ENCODE data around the gene KLF5.
"Not testable (repeated sequence)": the region's sequence is repeated elsewhere in the genome, so short reads cannot be mapped to it uniquely, and the experiment has no call there.

The KLF5 gene

GRCh38 chr13:73090116-73090822, 31.5 kb downstream of the KLF5 start:
- ATAC-seq = no peak

GRCh38 chr13:73090823-73091187, 32.0 kb downstream of the KLF5 start:
- ATAC-seq = no peak

DNA sequence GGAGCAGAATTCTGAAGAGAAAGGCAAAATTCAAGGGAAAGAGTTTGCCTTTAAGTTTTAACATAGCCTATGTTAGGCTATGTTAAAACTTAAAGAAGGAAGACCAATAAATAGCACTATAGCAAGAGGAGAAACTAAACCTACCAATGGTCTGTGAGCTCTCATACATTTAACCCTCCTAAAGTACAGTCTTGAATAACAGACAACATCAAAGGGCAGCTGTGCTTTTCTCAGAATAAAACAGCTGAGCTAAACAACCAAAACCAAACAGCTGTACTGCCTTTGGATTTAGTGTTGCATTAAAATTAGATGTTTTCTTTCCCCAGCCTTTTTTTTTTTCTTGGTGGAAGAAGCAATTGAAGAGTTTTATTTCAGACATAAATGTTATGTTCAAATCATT, 34.0 kb downstream of the KLF5 start:
- ATAC-seq = no peak

DNA sequence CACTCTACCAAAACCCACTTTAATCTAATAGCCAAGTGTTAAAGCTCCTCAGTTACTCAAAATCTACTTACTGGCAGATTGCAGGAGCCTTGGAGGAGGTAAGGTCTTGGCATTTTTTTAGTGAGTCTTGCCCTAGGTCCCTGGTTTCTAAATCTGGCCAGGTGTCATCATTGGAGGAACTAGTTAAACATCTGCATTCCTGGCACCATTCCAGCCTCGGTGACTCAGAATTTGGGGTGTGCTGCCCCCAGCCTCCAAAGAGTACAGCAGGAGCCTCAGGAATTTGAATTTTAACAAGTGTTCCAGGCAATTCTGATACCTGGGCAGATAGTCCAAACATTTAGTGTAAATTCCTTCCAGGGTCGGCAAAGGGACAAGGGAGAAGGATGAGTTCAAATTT, 37.4 kb downstream of the KLF5 start:
- ATAC-seq = no peak

GRCh38 chr13:73096638-73097037, 37.8 kb downstream of the KLF5 start:
- no peak for ATAC-seq

GRCh38 chr13:73100781-73101180, 42.0 kb downstream of the KLF5 start:
- ATAC-seq = not testable (repeated sequence)

DNA sequence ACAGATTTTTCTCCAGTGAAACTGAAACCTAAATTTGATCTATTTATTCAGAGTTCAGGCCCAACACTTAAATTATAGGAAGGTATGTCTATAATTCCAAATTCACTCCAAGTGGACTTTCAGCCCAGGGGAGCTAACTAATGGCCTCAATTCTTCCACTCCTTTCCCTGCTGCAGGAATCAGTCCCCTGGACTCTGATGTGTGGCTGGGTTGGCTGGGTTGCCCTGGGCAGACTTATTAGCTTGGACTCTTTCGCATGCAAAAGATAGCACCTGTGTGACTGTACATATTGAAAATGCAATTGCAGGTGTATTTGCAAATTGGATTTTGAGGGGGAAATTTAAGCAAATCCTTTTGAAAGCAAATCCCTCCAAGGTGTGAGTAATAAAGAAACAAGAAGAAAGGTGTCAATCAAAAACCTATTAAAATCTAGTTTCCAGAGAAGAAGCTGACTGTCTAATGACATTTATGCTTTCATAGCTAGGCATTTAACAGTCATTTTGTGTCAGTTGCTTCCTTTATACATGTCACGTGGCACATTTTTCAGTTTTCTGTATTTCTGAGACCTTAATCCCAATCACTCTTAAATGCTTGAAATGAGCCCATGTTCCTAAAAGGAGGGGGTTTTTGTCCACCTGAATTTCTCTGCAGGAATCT, 42.7 kb downstream of the KLF5 start:
- ATAC-seq = no peak

- ATAC-seq = no peak
Observed at GRCh38 chr13:73103238-73103637, 44.4 kb downstream of the KLF5 start.

DNA sequence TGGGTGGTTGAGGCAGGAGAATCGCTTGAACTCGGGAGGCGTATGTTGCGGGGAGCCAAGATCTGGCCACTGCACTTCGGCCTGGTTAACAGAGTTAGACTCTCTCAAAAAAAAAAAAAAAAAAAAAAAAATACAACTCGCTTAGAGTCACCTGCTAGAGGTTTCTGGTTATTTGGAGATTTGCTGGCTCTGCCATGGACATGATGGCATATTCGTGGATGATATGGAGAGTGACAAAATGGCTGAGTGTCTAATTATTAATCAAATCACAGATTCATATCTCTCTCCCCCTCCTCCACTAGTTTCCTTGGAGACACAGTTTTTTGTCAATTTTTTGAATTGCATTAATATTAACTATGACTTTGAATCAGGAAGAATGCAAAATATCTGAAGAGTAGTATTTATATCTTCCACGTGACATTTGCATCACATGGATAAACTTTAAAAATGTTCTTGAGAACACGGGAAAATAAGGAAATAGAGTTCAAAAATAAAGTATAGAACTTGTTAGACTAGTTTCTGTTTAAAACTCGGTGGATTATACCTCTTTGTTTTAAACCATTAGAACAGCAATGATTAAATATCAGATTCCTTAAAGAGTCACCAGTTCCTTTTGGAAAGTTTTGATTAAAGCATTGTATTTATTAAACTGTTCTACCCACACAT, 47.8 kb downstream of the KLF5 start:
- ATAC-seq = no peak

DNA sequence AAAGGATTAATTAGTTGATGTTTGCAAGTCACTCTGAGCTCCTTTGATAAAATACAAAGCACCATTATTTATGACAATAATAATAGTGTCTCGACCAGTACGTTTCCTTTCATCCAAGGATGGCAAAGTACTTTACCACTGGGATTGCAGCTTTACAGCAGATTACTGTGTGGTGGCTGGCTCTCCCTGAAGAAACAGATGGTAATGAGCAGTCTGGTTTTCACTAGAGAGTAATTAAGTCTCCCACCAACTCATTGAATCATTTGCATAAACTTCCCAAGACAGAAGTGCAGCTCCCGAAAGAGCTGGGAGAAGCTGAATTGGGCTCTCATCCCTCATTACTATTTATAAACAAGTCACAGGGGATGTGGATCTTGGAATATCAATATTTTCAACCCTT, 48.7 kb downstream of the KLF5 start:
- no peak for ATAC-seq

GRCh38 chr13:73107970-73108369, 49.2 kb downstream of the KLF5 start:
- ATAC-seq = no peak

GRCh38 chr13:73109288-73109899, 50.6 kb downstream of the KLF5 start:
- no peak for ATAC-seq

DNA sequence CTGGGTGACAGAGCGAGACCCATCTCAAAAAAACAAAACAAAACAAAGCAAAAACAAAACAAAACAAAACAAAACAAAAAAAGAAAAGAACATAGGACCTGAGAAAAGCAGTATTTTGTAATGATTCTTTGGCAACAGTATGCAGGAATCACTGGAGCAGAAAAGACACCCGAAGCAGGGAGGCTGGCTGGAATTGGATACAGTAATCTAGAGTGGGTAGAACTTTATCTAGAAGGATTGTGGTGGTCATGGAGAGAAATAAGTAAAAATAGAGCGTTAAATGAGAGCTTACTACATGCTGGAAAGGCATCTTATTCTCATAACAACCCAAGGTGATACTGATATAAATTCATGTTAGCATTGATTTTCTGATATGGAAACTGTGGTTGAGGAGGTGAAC, 51.2 kb downstream of the KLF5 start:
- no peak for ATAC-seq

GRCh38 chr13:73110814-73111213, 52.0 kb downstream of the KLF5 start:
- no peak for ATAC-seq

- no peak for ATAC-seq
Observed at GRCh38 chr13:73111331-73111730, 52.5 kb downstream of the KLF5 start.

DNA sequence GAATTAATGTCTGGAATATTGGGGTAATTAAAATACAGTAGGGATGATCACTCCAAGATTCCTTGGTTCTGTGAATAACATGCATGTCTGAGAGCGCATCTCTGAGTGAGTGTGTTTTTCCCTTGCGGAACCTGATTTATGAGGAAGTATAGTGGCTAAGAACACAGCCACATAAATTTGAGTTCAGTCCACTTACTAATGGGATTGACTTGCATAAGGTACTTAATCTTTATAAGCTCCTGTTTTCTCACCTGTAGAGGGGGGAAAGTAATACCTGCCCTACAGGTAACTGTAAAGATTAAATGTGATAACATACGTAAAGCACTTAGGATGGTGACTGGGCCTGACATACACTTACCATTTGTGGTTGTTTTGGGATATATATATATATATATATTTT, 60.8 kb downstream of the KLF5 start:
- no peak for ATAC-seq

Measured in activated CD4-positive, CD25-positive, alpha-beta regulatory T cell treated with anti-CD3 and anti-CD28 coated beads, Interleukin-2, amount 50 U/mL, for 24 hours (primary cell).